Stimulated activated CD4-positive, alpha-beta T cell treated with anti-CD3 and anti-CD28 coated beads, Interleukin-2, amount 100 ng/mL, for 4 hours (primary cell): ENCODE data around the gene ELL.
A peak's percentile ranks its signal among the peaks of the same experiment; 100 is the strongest.

Experiments
- DNase-seq: peaks from one replicate; pipeline ENCODE4 v3.0.0-alpha.2; 2020; ENCODE audit warnings: low read depth

The ELL gene

GRCh38 chr19:18504886-18505610 is 16.8 kb downstream of the ELL start:
- no peak for DNase-seq

GRCh38 chr19:18503971-18504885 is 17.6 kb downstream of the ELL start:
- no peak for DNase-seq

DNA sequence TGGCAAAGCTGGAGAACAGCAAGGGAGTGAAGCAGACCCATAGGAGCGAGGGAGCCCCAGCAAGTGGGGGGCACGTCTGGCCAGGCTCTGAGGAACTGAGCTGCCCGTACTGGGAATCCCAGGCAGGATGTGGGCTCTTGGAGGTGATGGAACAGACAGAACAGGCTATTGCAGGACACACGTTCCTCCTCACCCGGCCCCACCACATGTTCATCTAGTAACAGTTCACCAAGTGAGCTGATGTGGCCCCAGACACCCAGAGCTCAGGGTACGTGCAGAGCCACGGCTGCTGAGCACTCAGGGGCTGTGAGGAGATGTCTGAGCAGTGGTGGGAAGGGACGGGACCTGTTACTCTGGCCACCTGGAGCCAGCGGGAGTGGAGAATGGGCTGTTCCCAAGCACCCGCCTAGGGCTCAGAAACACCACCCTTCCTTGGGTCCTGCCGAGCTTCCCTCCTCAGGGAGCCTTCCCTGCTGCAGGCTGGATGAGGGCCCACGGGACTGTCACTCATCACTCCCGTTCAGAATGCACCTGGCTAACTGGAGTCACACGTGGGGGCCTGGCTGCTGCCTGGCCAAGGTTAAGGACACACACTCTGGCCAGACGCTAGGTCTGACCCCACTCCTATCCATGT is 18.4 kb downstream of the ELL start:
- no peak for DNase-seq

DNA sequence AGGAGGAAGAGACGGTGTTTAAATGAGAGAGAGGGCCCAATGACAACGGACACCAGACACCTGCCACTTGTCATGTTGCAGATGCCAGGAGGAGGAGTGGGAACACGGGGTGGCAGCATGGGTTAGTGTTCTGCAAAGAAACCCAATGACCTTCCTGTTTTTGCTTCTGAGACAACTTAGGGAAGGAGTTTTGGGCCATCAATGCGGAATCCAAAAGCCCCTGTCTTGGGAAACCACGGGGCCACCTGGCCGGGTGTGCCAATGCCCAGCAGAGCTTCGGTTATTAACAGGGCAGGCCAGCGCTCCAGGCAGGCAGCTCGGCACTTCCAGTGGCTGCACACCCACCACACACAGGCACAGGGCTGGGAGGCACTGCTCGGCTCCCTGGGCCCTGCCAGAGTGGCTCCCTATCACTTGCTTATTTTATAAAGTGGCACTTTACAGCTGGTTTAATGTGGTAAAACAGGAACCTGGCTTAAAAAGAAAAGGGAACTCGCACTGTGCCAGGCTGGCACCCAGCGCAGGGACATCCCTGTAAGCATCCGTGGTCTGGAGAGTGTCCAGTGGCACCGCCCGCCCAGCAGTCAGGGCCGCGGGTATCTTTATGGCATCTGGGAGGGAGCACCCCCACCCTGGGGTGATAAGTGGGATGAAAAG is 19.1 kb downstream of the ELL start:
- DNase-seq = no peak

DNA sequence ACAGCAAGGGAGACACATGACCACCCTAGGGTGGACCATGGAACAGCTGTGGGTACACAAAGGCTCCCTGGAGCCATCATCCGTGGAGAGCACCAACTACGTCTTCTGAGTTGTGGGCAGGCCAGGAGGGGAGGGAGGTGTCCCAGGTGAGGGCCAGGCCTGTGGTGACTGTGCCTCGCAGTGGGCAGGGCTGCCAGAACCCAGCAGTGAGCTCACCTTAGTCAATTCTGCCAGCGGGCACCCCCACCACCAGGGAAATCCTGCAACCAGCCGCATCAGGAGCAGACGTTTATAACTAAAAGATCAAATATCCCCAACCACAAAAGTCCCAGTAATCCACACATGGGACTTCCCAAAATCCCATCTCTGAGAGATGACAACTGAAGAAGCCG is 19.6 kb downstream of the ELL start:
- DNase-seq = no peak

- DNase-seq = no peak
Measured at GRCh38 chr19:18501832-18502231, 20.0 kb downstream of the ELL start.

DNA sequence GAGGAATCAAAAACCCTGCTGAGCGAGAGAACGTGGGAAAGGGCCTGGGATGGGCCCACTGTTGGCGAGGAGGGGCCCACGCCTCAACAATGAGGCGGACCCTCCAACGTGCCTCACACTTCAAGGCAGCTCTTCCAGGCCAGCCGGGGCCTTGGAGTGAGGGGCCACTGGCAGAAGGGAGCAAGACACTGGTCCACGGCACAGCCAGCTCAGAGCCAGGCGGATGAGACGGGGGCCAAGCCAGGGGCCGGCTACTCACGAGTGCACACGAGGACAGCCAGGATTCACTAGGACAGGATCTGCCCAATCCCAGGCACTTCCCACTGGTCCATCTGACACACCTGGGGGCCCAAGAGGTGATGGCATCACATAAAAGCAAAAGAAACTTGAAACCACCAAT is 20.5 kb downstream of the ELL start:
- DNase-seq = no peak

DNA sequence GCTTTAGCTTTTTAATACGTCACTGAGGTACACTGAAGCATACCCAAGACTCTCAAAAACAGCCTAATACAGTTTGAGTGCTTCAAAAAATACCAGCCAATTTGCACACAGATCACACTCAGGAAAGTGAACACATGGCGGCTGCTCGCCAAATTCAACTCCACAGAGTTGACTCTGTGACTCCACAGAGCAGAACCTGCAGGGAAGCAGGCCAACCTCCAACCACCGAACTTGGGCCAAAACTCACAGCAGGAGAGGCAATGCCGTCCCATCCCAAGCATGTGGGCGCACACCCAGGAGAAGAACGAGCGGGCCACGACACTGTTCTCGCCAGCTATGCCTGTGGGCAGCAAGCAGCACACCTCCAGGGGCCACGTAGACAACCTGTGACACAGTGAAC is 21.1 kb downstream of the ELL start:
- no peak for DNase-seq

DNA sequence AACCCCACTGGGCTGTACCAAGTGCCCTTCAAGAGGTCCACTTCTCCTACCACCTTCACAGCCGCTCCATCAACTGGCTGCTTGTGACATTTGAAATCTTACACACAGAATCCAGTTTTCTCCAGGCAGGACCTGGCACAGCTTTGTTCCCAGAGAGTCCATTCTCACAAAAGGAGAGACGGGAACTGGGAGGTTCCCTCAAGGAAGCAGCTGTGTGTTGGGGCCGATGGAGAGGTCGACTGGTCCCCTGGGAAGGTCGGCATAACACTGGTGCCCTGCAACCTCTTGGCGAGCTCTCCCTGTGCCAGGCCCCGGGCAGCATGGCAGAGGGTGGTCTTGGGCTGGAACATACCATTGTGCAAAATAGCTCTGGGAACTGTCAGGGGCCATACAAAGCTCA is 21.5 kb downstream of the ELL start:
- DNase-seq = no peak

- no peak for DNase-seq
Measured at GRCh38 chr19:18499055-18499775, 22.7 kb downstream of the ELL start.

DNA sequence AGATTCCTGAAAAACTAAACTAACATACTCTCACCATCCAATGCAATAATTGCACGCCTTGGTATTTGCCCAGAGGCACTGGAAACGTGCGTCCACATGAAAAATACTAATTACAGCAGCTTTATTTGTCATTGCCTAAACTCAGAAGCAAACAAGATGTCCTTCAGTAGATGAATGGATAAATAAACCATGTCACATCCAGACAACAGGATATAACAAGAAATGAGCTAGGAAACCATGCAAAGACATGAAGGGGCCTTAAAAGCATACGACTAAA is 25.0 kb downstream of the ELL start:
- DNase-seq = no peak

DNA sequence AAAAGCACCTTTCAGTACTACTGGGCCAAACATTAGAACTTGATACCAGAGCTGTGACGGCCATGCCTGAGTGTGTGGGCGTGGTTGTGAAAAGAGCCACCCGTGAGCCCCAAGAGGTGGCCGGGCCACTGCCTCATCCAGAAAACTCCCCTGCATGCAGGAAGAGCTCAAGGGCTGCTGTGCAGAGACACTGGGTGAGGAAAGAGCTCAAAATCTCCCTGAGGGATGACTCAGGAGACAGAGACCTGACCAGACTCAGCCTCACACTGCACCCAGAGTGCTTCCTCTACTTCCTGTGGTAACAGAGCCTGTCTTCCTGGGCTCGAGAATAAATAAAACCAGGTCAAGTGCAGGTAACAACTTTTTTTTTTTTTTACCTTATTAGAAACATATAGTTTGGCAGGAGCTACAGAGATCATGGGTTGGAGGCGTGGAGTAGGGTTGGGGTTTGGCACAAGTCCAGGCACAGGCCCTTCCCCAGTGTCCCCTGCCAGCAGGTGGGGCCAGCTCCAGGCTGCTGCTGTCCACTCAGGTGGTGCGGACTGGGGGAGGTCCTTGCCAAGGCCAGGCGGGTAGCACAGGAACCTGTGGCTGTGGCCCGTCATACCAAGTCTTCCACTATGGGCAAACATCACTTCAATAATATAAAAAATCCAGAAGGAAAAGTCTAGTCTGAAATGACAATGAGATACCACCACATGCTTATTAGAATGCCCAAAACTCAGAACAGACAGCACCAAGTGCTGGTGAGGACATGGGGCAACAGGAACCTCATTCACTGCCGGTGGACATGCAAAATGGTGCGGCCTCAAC is 25.5 kb downstream of the ELL start:
- DNase-seq = peak; percentile 19

- no peak for DNase-seq
Measured at GRCh38 chr19:18495204-18495911, 26.5 kb downstream of the ELL start.

- DNase-seq = no peak
Measured at GRCh38 chr19:18494267-18494607, 27.6 kb downstream of the ELL start.

GRCh38 chr19:18493440-18494266 is 28.2 kb downstream of the ELL start:
- DNase-seq = no peak

DNA sequence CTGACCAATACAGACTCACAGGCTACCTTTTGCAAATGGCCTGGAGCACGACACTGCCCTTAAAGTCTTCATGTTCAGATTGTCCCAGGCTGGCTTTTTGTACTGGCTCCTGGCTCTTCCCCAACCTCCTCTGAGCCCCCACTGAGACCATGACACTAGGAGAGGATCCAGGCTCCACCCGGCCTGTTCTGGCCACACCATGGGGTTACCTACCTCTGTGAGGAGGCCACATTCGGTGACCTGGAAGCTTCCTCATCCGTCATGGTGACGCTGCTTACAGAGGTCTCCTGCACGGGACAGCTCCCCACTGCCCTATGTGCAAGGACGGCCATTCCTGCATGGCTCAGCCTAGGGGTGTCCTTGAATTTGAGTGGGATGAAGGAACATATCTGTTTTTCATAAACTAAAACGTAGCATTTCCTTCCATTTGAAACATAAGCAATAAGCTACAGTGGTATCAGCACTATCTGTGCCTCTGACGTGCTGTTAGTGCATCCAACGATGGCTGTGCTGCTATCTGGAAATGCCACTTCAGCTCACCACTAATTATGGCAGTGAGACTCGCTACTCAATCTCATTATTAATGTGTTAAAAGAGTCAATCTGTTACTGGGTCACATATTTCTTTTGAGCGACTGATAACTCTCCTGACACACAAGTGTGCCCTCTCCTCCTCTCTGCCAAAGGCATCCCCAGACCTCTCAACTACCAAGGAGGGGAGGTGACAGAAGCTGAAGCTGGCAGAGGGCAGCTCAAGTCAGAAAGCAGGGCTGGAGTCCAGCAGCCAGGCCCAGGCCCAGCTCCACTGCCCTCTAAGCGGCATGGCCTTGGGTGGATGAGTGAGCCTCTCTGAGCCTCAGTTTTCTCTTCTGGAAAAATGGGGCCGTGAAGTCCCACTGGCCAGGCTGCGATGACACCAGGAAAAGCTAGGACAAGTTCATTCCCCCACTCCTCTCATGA is 29.6 kb downstream of the ELL start:
- DNase-seq = no peak

GRCh38 chr19:18490728-18491127 is 31.1 kb downstream of the ELL start:
- no peak for DNase-seq

DNA sequence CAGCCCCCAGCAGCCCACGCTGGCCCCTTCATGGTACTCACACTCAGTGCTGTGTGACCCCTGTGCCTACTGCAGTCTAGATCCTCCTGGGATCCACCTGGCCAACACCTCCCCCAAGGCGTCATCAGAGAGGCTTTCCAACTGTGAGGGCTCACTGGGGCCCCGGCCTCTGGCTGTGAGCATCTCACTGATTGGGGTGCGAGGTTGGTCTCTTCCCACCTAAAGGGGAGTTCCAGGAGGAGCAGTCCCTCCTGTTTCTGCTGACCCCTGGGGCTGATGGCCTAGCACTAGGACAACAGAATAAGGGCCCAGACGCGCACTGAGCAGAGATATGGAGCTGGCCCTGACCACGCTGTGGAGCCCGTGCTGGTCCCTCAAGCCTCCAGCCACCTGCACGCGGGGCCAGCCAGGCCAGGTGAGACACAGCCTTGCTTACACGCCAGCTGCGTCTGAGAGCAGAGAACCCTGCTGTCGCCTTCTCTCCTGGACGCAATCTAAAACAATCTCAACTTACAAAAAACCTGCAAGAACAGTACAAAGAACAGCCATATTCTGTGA is 32.2 kb downstream of the ELL start:
- DNase-seq = no peak
